SU-DHL-6 (cell line): ENCODE data around the gene MYO1F.
"Not testable (repeated sequence)": the region's sequence is repeated elsewhere in the genome, so short reads cannot be mapped to it uniquely, and the experiment has no call there.

Source experiments
- H2AFZ ChIP-seq: fragments of 200-600 bp; sonication (generic); 2 replicates; pipeline ENCODE4 v1.6.1; 2014; ENCODE audit warnings: low read depth, mild to moderate bottlenecking, moderate library complexity, mixed read lengths, antibody characterized with exemption, low read length; ENCODE audit not compliant: severe bottlenecking
- H3F3A ChIP-seq: fragments of 200-600 bp; shearing (Covaris generic); 2 replicates; pipeline ENCODE4 v1.6.0; 2016; ENCODE audit warnings: antibody characterized with exemption, mild to moderate bottlenecking; ENCODE audit not compliant: insufficient read depth
- H3K27ac ChIP-seq: fragments of 200-600 bp; sonication (generic); 2 replicates; pipeline ENCODE4 v1.5.1; 2016; ENCODE audit warnings: low read depth, mild to moderate bottlenecking, low read length, moderate library complexity, mixed read lengths
- H3K27me3 ChIP-seq: fragments of 200-600 bp; sonication (generic), shearing (Covaris generic); 2 replicates; pipeline ENCODE4 v1.6.0; 2014; ENCODE audit warnings: mild to moderate bottlenecking, low read length
- H3K36me3 ChIP-seq: fragments of 200-600 bp; sonication (generic); 2 replicates; pipeline ENCODE4 v1.6.1; 2014; ENCODE audit warnings: mild to moderate bottlenecking, low read length, mixed read lengths
- H3K4me2 ChIP-seq: fragments of 300-600, 200-600 bp; shearing (Covaris generic), sonication (generic); 2 replicates; pipeline ENCODE4 v1.6.0; 2014; ENCODE audit warnings: low read length, low read depth, mild to moderate bottlenecking; ENCODE audit not compliant: poor library complexity, severe bottlenecking
- H3K4me3 ChIP-seq: fragments of 200-600 bp; sonication (generic); 2 replicates; pipeline ENCODE4 v1.5.1; 2014; ENCODE audit warnings: antibody characterized with exemption, low read length, mild to moderate bottlenecking, mixed read lengths; ENCODE audit not compliant: insufficient read depth, poor library complexity, severe bottlenecking
- H3K79me2 ChIP-seq: fragments of 200-600 bp; sonication (generic); 2 replicates; pipeline ENCODE4 v1.6.1; 2014; ENCODE audit warnings: mild to moderate bottlenecking, low read length, moderate library complexity; ENCODE audit not compliant: insufficient read depth
- H3K9ac ChIP-seq: fragments of 200-600 bp; sonication (generic); 2 replicates; pipeline ENCODE4 v1.7.0; 2014; ENCODE audit warnings: mild to moderate bottlenecking, low read length
- H3K9me2 ChIP-seq: fragments of 200-600 bp; sonication (generic); replicated peaks from 2 replicates; pipeline ENCODE4 v1.6.1; 2014; ENCODE audit warnings: low read length; ENCODE audit not compliant: insufficient read depth
- H3K9me3 ChIP-seq: fragments of 200-600 bp; sonication (generic); 2 replicates; pipeline ENCODE4 v1.6.1; 2014; ENCODE audit warnings: low read length, mixed read lengths; ENCODE audit not compliant: insufficient read depth
- H4K20me1 ChIP-seq: fragments of 200-600 bp; sonication (generic); 2 replicates; pipeline ENCODE4 v1.6.1; 2014; ENCODE audit warnings: low read depth, mild to moderate bottlenecking, antibody characterized with exemption, low read length, moderate library complexity, mixed read lengths
- EZH2phosphoT487 ChIP-seq: fragments of 200-600 bp; sonication (generic), shearing (Covaris generic); conservative IDR thresholded peaks from 2 replicates; pipeline ENCODE4 v1.6.1; 2018; ENCODE audit warnings: mild to moderate bottlenecking, antibody characterized with exemption, low read length, moderate library complexity, mixed read lengths
- TF ChIP-seq, protein P1 (sequence below): fragments of 200-600 bp; sonication (generic); IDR thresholded peaks from one replicate; pipeline ENCODE4 v1.5.1; 2017; ENCODE audit warnings: antibody characterized with exemption, mild to moderate bottlenecking, low read length, moderate library complexity; ENCODE audit not compliant: insufficient read depth, poor library complexity, severe bottlenecking

MYO1F gene

DNA sequence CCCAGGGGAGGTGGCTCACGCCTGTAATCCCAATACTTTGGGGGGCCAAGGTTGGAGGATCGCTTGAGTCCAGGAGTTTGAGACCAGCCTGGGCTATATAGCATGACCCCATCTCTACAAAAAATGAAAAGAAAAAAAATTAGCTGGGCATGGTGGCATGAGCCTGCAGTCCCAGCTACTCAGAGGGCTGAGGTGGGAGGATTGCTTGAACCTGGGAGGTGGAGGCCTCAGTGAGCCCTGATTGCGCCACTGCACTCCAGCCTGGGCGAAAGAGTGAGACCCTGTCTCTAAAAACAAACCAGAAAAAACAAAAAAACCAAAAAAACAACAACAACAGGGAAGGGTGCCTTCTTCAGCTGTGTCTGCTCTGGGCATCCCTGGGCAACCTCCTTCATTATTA, 499 bp upstream of the MYO1F start:
- Histone ChIP-seq H3K36me3 (no peaks in the 10 kb centered on the region), H3K27ac (no peak overlapping the region), H3K79me2 (no peaks in the 10 kb centered on the region), H3K4me2 (no peak overlapping the region), H3K9ac (no peak overlapping the region), H3K27me3 (no peaks in the 10 kb centered on the region), H3K9me2 (no peaks in the 10 kb centered on the region), H2AFZ (no peak overlapping the region), H3K9me3 (no peaks in the 10 kb centered on the region), H3F3A (no peaks in the 10 kb centered on the region), H4K20me1 (no peaks in the 10 kb centered on the region), H3K4me3 (no peak overlapping the region)
- TF ChIP-seq EZH2phosphoT487: no peak
- TF ChIP-seq, protein P1, sequence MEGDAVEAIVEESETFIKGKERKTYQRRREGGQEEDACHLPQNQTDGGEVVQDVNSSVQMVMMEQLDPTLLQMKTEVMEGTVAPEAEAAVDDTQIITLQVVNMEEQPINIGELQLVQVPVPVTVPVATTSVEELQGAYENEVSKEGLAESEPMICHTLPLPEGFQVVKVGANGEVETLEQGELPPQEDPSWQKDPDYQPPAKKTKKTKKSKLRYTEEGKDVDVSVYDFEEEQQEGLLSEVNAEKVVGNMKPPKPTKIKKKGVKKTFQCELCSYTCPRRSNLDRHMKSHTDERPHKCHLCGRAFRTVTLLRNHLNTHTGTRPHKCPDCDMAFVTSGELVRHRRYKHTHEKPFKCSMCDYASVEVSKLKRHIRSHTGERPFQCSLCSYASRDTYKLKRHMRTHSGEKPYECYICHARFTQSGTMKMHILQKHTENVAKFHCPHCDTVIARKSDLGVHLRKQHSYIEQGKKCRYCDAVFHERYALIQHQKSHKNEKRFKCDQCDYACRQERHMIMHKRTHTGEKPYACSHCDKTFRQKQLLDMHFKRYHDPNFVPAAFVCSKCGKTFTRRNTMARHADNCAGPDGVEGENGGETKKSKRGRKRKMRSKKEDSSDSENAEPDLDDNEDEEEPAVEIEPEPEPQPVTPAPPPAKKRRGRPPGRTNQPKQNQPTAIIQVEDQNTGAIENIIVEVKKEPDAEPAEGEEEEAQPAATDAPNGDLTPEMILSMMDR: no peak

DNA sequence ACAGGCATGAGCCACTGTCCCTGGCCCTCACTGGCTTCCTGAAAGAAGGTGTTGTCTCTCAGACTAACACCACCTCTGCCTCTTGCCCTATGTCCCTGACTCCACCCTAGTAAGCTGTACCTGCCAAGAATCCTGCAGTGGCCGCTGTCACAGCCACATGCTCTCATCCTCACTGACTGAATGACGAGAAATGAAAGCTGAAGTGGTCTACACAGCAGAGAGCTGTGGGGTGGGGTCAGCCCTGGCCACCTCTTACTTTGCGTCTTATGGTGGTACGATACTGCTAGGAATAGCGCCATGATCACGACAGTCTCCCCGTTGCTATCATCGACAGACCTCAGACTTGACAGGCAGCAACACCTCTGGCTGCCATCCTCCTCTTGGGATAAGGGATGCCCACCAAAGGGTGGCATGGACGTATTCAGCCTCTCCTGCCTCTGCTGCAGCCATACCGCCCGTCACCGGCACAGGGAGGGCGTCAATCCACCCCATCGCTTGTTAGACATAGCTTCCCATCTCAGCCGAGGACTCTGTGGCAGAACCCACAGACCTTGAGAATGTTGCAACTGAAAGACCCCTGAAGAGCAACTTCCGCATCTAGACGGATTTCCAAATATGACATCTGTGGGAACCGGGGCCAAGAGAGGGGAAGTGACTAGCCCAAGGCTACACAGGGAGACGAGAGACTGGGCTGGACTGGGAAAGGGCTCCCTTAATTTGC, 809 bp downstream of the MYO1F start:
- no peak overlapping the region for H3K27ac ChIP-seq

GRCh38 chr19:8575467-8575997, 1.7 kb downstream of the MYO1F start:
- Histone ChIP-seq H3K4me3 (no peak overlapping the region), H3K4me2 (no peak overlapping the region), H3K9ac (no peak overlapping the region), H3K9me3 (no peaks in the 10 kb centered on the region), H3F3A (no peaks in the 10 kb centered on the region), H2AFZ (no peak overlapping the region), H3K79me2 (no peaks in the 10 kb centered on the region), H3K27me3 (no peaks in the 10 kb centered on the region), H4K20me1 (no peaks in the 10 kb centered on the region), H3K9me2 (no peaks in the 10 kb centered on the region), H3K27ac (no peak overlapping the region), H3K36me3 (no peaks in the 10 kb centered on the region)
- TF ChIP-seq, protein P1: no peak
- no peak for TF ChIP-seq EZH2phosphoT487

More for the DNA sequence above, 809 bp downstream of the MYO1F start:
- Histone ChIP-seq H3K9ac (no peak overlapping the region), H3K27me3 (no peaks in the 10 kb centered on the region), H3K4me3 (no peak overlapping the region), H2AFZ (no peak overlapping the region), H3K4me2 (no peak overlapping the region), H3K36me3 (no peaks in the 10 kb centered on the region), H4K20me1 (no peaks in the 10 kb centered on the region), H3K9me3 (no peaks in the 10 kb centered on the region), H3K9me2 (no peaks in the 10 kb centered on the region), H3F3A (no peaks in the 10 kb centered on the region), H3K79me2 (no peaks in the 10 kb centered on the region)
- no peak for TF ChIP-seq EZH2phosphoT487
- TF ChIP-seq, protein P1: no peak

DNA sequence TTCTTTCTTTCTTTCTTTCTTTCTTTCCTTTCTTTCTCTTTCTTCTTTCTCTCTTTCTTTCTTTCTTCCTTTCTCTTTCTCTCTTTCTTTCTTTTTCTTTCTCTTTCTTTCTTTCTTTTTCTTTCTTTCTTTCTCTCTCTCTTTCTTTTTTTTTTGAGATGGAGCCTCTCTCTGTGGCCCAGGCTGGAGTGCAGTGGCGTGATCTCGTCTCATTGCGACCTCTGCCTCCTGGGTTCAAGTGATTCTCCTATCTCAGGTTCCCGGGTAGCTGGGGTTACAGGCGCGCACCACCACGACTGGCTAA, 2.7 kb downstream of the MYO1F start:
- not testable (repeated sequence) for H3K4me3 ChIP-seq, H3K9ac ChIP-seq, H3K9me2 ChIP-seq, H3F3A ChIP-seq, H3K27me3 ChIP-seq, H3K27ac ChIP-seq, H3K4me2 ChIP-seq, H3K79me2 ChIP-seq, H3K9me3 ChIP-seq, H2AFZ ChIP-seq, H4K20me1 ChIP-seq, H3K36me3 ChIP-seq
